ENCODE data around the gene TRIM24.

DNA sequence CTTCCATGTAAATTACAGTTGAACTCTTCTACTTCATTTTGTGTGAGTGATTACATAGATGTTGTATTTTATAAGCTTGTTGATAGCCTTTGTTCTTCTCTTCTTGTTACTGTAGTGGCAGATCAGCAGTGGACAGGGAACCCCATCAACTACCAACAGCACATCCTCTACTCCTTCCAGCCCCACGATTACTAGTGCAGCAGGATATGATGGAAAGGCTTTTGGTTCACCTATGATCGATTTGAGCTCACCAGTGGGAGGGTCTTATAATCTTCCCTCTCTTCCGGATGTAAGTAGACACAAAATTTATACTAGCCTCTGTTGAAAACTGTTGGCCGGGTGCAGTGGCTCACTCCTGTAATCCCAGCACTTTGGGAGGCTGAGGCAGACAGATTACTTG is 110.7 kb downstream of the TRIM24 start:
- TF ChIP-seq, protein P1, sequence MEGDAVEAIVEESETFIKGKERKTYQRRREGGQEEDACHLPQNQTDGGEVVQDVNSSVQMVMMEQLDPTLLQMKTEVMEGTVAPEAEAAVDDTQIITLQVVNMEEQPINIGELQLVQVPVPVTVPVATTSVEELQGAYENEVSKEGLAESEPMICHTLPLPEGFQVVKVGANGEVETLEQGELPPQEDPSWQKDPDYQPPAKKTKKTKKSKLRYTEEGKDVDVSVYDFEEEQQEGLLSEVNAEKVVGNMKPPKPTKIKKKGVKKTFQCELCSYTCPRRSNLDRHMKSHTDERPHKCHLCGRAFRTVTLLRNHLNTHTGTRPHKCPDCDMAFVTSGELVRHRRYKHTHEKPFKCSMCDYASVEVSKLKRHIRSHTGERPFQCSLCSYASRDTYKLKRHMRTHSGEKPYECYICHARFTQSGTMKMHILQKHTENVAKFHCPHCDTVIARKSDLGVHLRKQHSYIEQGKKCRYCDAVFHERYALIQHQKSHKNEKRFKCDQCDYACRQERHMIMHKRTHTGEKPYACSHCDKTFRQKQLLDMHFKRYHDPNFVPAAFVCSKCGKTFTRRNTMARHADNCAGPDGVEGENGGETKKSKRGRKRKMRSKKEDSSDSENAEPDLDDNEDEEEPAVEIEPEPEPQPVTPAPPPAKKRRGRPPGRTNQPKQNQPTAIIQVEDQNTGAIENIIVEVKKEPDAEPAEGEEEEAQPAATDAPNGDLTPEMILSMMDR (conservative IDR thresholded peaks at IDR 0.05; ENCODE audit: low read length): no peak
- no peak for TF ChIP-seq EZH2phosphoT487 (IDR thresholded peaks at IDR 0.05; ENCODE audit: borderline replicate concordance, low read depth, low read length)
